Measurements from ENCODE around the gene MYH14. TPM values are rescaled to one million over a fixed set of nuclear protein-coding genes. Genes with fewer than 3 reads are reported as not detected.

MYH14 gene
- total RNA-seq, 1 experiment from 2014 or later: not detected

DNA sequence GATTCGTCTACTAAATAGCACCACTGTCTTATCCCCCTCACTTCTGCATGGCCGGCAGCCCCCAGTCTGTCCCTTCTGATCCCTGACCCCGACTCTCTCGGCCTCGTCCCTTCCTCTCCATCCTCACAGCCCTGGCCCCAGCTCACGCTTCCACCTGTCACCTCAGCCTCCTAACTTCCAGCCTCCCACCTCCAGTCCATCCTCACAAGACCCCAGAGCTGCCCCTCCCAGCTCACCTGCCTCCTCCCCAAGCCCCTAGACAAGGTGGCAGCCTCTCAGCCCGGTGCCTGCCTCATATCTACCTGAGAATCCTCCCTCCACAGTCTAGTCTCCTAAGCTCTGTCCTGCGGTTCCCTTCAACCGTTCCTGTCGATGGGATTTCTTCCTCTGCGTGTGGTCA lies 115.7 kb downstream of the MYH14 start:
- TF ChIP-seq, protein P1, sequence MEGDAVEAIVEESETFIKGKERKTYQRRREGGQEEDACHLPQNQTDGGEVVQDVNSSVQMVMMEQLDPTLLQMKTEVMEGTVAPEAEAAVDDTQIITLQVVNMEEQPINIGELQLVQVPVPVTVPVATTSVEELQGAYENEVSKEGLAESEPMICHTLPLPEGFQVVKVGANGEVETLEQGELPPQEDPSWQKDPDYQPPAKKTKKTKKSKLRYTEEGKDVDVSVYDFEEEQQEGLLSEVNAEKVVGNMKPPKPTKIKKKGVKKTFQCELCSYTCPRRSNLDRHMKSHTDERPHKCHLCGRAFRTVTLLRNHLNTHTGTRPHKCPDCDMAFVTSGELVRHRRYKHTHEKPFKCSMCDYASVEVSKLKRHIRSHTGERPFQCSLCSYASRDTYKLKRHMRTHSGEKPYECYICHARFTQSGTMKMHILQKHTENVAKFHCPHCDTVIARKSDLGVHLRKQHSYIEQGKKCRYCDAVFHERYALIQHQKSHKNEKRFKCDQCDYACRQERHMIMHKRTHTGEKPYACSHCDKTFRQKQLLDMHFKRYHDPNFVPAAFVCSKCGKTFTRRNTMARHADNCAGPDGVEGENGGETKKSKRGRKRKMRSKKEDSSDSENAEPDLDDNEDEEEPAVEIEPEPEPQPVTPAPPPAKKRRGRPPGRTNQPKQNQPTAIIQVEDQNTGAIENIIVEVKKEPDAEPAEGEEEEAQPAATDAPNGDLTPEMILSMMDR (IDR thresholded peaks at IDR 0.05; ENCODE audit: unreplicated experiment): no peak
- Mint-ChIP-seq H3K27me3 (ENCODE audit: insufficient read depth, unreplicated experiment) (peaks cover 21% of the 10 kb centered on the region), H3K36me3 (ENCODE audit: insufficient read depth, unreplicated experiment) (no peaks in the 10 kb centered on the region), H3K4me1 (ENCODE audit: insufficient read depth, unreplicated experiment) (peaks cover 6% of the 10 kb centered on the region), H3K27ac (ENCODE audit: low read depth, unreplicated experiment) (no peak overlapping the region), H3K9me3 (ENCODE audit: unreplicated experiment) (peaks cover 19% of the 10 kb centered on the region), H3K4me3 (ENCODE audit: unreplicated experiment) (no peak overlapping the region)
- ChIA-PET POLR2A (no interaction called here), CTCF (no interaction called here)
- BruUV-seq (replicated peaks): no TSS peak
- intact Hi-C loops (cut with micrococcal nuclease): no loop called here
- no peak for DNase-seq (ENCODE audit: unreplicated experiment)

DNA sequence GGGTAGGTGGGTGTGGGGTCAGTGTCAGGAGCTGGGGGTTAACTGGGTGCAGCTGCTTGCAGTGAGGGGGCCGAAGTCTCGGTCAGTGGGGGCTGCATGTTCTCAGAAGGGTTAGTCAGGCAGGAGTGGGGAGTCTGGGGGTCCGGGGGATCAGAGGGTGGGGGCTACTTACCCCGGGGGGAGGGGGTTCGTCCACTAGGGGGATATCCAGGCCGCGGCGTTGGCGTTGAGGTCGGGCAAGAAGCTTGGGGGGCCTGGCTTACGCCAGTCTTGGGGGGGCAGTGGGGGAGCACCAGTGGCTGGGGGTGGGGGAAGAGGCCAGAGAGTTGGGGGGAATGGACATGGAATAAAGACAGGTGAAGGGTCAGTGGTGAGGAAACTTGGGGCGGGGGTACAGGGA lies 116.6 kb downstream of the MYH14 start:
- no peaks in the 10 kb centered on the region for H3K36me3 Mint-ChIP-seq (ENCODE audit: insufficient read depth, unreplicated experiment)
- peaks cover 2% of the 10 kb centered on the region for H3K4me1 Mint-ChIP-seq (ENCODE audit: insufficient read depth, unreplicated experiment)
- H3K27ac Mint-ChIP-seq (ENCODE audit: low read depth, unreplicated experiment): no peak overlapping the region
- no peak for DNase-seq (ENCODE audit: unreplicated experiment)
- no peak overlapping the region for H3K4me3 Mint-ChIP-seq (ENCODE audit: unreplicated experiment)
- ChIA-PET POLR2A (no interaction called here), CTCF (no interaction called here)
- TF ChIP-seq, protein P1 (IDR thresholded peaks at IDR 0.05; ENCODE audit: unreplicated experiment): no peak
- intact Hi-C loops (cut with micrococcal nuclease): no loop called here
- peaks cover 12% of the 10 kb centered on the region for H3K27me3 Mint-ChIP-seq (ENCODE audit: insufficient read depth, unreplicated experiment)
- no TSS peak for BruUV-seq (replicated peaks)
- peaks cover 26% of the 10 kb centered on the region for H3K9me3 Mint-ChIP-seq (ENCODE audit: unreplicated experiment)

DNA sequence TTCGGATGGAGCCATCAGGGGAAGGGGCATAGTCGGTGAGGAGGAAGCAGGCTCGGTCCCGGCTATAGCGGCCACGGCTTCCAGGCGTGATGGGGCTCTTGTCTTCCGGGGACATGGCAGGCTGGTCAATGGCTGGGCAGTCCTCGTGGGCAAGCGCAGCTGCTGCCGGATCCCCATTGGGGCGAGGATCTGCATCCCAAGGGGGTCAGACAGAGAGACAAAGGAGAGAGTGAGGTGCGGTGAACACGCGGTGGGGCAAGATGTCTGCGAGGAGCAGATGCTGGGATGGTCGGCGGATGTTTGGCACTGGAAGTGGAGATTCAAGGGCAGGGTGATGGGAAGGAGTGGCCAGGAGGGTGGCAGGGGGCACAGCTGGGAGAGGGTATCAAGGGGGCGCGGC lies 117.2 kb downstream of the MYH14 start:
- TF ChIP-seq, protein P1 (IDR thresholded peaks at IDR 0.05; ENCODE audit: unreplicated experiment): no peak
- no peak for DNase-seq (ENCODE audit: unreplicated experiment)
- ChIA-PET CTCF (interaction anchor here (0.5 kb wide), 1 partner anchor 246 kb away, joined by 3 read pairs; no protein-coding TSS in a partner anchor), POLR2A (interaction anchor here (1.0 kb wide), 1 partner anchor 79 kb away, joined by 3 read pairs; no protein-coding TSS in a partner anchor)
- Mint-ChIP-seq H3K4me1 (ENCODE audit: insufficient read depth, unreplicated experiment) (no peaks in the 10 kb centered on the region), H3K36me3 (ENCODE audit: insufficient read depth, unreplicated experiment) (no peaks in the 10 kb centered on the region), H3K27me3 (ENCODE audit: insufficient read depth, unreplicated experiment) (peaks cover 6% of the 10 kb centered on the region), H3K9me3 (ENCODE audit: unreplicated experiment) (peaks cover 26% of the 10 kb centered on the region), H3K4me3 (ENCODE audit: unreplicated experiment) (no peak overlapping the region), H3K27ac (ENCODE audit: low read depth, unreplicated experiment) (no peak overlapping the region)
- intact Hi-C loops (cut with micrococcal nuclease): no loop called here
- no TSS peak for BruUV-seq (replicated peaks)

DNA sequence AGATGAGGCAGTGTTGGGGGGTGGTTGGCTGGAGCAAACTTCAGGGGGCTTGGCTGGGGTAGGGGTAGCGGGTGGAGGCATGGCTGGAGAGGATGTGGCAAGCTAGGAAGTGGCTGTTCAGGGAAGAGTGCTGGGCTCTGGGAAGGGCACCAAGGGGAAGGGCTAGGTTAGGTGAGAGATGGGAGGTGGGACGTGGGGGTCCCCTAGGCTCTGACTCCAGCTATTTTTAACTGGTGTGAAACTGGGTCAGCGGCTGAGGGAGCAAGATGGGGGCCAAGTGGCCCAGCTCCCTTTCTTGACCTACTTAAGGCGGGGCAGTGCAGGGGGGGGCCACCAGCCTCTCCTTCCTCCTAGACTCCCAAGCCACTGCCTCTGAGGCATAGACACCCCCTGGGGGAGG lies 118.4 kb downstream of the MYH14 start:
- TF ChIP-seq, protein P1 (IDR thresholded peaks at IDR 0.05; ENCODE audit: unreplicated experiment): no peak
- ChIA-PET POLR2A (no interaction called here), CTCF (no interaction called here)
- Mint-ChIP-seq H3K36me3 (ENCODE audit: insufficient read depth, unreplicated experiment) (no peaks in the 10 kb centered on the region), H3K4me1 (ENCODE audit: insufficient read depth, unreplicated experiment) (no peaks in the 10 kb centered on the region), H3K4me3 (ENCODE audit: unreplicated experiment) (no peak overlapping the region), H3K27ac (ENCODE audit: low read depth, unreplicated experiment) (no peak overlapping the region), H3K27me3 (ENCODE audit: insufficient read depth, unreplicated experiment) (peaks cover 4% of the 10 kb centered on the region), H3K9me3 (ENCODE audit: unreplicated experiment) (peaks cover 27% of the 10 kb centered on the region)
- DNase-seq (ENCODE audit: unreplicated experiment): no peak
- no TSS peak for BruUV-seq (replicated peaks)
- intact Hi-C loops (cut with micrococcal nuclease): no loop called here
